K562 (cell line): ENCODE results near the gene CRADD. TPM values are rescaled to one million over a fixed set of nuclear protein-coding genes. Genes with fewer than 3 reads are reported as not detected.

Experiments used
- ATAC-seq: fragments of 200-7000 bp; cut with Tn5 transposase; 3 replicates; pipeline ENCODE4 v1.9.1; 2020; ENCODE audit warnings: moderate library complexity
- BruUV-seq: library from RNA; stranded (reverse); fragments of 400-500 nt; replicated peaks from 2 replicates; lab custom pipeline; 2021; lab: Mats Ljungman, UMichigan
- CTCF ChIA-PET: fragments of 300-600 bp; formaldehyde crosslinking; extraction: SDS; loops from one replicate; lab custom pipeline; 2021; ENCODE audit warnings: low intra/inter-chr PET ratio; lab: Yijun Ruan, JAX
- POLR2A ChIA-PET: fragments of 300-600, 350-650 bp; sonication (Branson Sonifier 250); formaldehyde crosslinking; extraction: SDS; loops from one replicate; lab custom pipeline; 2021; ENCODE audit warnings: antibody characterized with exemption, inconsistent platforms; lab: Yijun Ruan, JAX
- DNase-seq, 4 experiments: peaks; one replicate each; pipeline versions ENCODE4 v3.0.0 to v3.0.0-alpha.2; 2011 to 2018; ENCODE audit warnings: low spot score in 3 of 4, mixed read lengths in 3 of 4; ENCODE audit errors: extremely low read depth in 1 of 4
- FAIRE-seq: peaks from 2 replicates; lab custom pipeline; 2011; peaks lifted over from hg19 to GRCh38; lab: Jason Lieb, UNC
- H2AFZ ChIP-seq: 2 replicates; pipeline ENCODE4 v1.6.0; 2011; ENCODE audit warnings: low read depth, low read length, control low read depth, inconsistent platforms
- H3K27ac ChIP-seq: fragments of 200-600 bp; 3 replicates; pipeline ENCODE4 v1.8.0; 2011; ENCODE audit warnings: low read depth, mild to moderate bottlenecking, control low read depth, inconsistent platforms, low read length, moderate library complexity, mixed read lengths; ENCODE audit errors: extremely low read depth
- H3K27me3 ChIP-seq, 2 experiments: fragments of 300-600 bp in 1 of 2; 2 replicates in 1 of 2; 3 replicates in 1 of 2; pipeline versions ENCODE4 v1.6.0 to v1.8.0; 2011; ENCODE audit warnings: inconsistent platforms in 2 of 2, low read length in 2 of 2, mild to moderate bottlenecking in 1 of 2, mixed read lengths in 1 of 2, moderate library complexity in 1 of 2; ENCODE audit not compliant: control insufficient read depth in 2 of 2, insufficient read depth in 2 of 2
- H3K36me3 ChIP-seq: fragments of 300-600 bp; 3 replicates; pipeline ENCODE4 v1.8.0; 2011; ENCODE audit warnings: mild to moderate bottlenecking, low read length, inconsistent platforms; ENCODE audit not compliant: control insufficient read depth, insufficient read depth
- H3K4me1 ChIP-seq, 2 experiments: fragments of 200-600 bp in 1 of 2; replicated peaks in 1 of 2; 2 replicates in 1 of 2; 3 replicates in 1 of 2; pipeline versions ENCODE4 v1.5.1 to v1.8.0; 2011; ENCODE audit warnings: inconsistent platforms in 2 of 2, low read length in 2 of 2, mild to moderate bottlenecking in 1 of 2, mixed read lengths in 1 of 2, moderate library complexity in 1 of 2; ENCODE audit not compliant: control insufficient read depth in 2 of 2, insufficient read depth in 2 of 2
- H3K4me2 ChIP-seq: 2 replicates; pipeline ENCODE4 v1.6.1; 2011; ENCODE audit warnings: low read length, control low read depth, inconsistent platforms, mixed read lengths; ENCODE audit not compliant: insufficient read depth
- H3K4me3 ChIP-seq: fragments of 200-600 bp; sonication (generic), shearing (Covaris generic); 2 replicates; pipeline ENCODE4 v1.5.1; 2016; ENCODE audit warnings: control low read depth, inconsistent platforms
- H3K79me2 ChIP-seq: fragments of 200-600 bp; 3 replicates; pipeline ENCODE4 v1.8.0; 2011; ENCODE audit warnings: low read length, inconsistent platforms; ENCODE audit not compliant: control insufficient read depth, insufficient read depth
- H3K9ac ChIP-seq, 2 experiments: 2 replicates each; pipeline versions ENCODE4 v1.6.0 to v1.6.1; 2011; ENCODE audit warnings: low read depth in 2 of 2, low read length in 2 of 2, control low read depth in 1 of 2, inconsistent platforms in 1 of 2, mild to moderate bottlenecking in 1 of 2, mixed read lengths in 1 of 2; ENCODE audit not compliant: insufficient read depth in 1 of 2
- H3K9me1 ChIP-seq: one replicate; pipeline ENCODE4 v1.6.0; 2011; ENCODE audit warnings: inconsistent platforms, mild to moderate bottlenecking, low read length, moderate library complexity; ENCODE audit not compliant: control insufficient read depth, insufficient read depth
- H3K9me3 ChIP-seq: replicated peaks from 2 replicates; pipeline ENCODE4 v1.5.1; 2011; ENCODE audit warnings: low read depth, low read length, inconsistent platforms; ENCODE audit not compliant: control insufficient read depth, insufficient read depth
- H4K20me1 ChIP-seq: replicated peaks from 2 replicates; pipeline ENCODE4 v1.6.1; 2011; ENCODE audit warnings: low read length, inconsistent platforms, mixed read lengths; ENCODE audit not compliant: control insufficient read depth, insufficient read depth
- ID3 ChIP-seq, 2 experiments: fragments of 250-450 bp in 1 of 2; fragments of 450-650 bp in 1 of 2; sonication (Bioruptor Pico) in 1 of 2; IDR thresholded peaks; 2 replicates each; pipeline versions ENCODE4 v1.6.1 to v1.8.0; 2016 to 2021; ENCODE audit warnings: mild to moderate bottlenecking in 2 of 2, moderate library complexity in 2 of 2, missing compliant biosample characterization in 1 of 2, missing genetic modification characterization in 1 of 2
- PTBP1 ChIP-seq: fragments of 200-400 bp; formaldehyde crosslinking; IDR thresholded peaks from 2 replicates; pipeline ENCODE4 v1.6.1; 2017; ENCODE audit warnings: low read depth, low read length
- STAT5A ChIP-seq: IDR thresholded peaks from 2 replicates; pipeline ENCODE4 v1.6.1; 2012; ENCODE audit warnings: low read length, inconsistent platforms, borderline replicate concordance
- ZNF133 ChIP-seq: fragments of 250-450 bp; sonication (Bioruptor Pico); IDR thresholded peaks from 2 replicates; pipeline ENCODE4 v1.4.0; 2020; ENCODE audit warnings: mild to moderate bottlenecking
- WGBS: fragments of 100-300 bp; shearing (Covaris generic); methylation state at CpG from one replicate; pipeline ENCODE4 v1.1.6; 2016; ENCODE audit warnings: low coverage, mixed read lengths; ENCODE audit not compliant: insufficient coverage; ENCODE audit errors: missing lambda C conversion rate; 5-methylcytosine and 5-hydroxymethylcytosine counted together
- in situ Hi-C: fragments of 300-500 bp; cut with MboI; formaldehyde crosslinking; loops from 4 replicates; pipeline ENCODE4 v1.15.0; 2018; ENCODE audit warnings: inconsistent platforms, mixed read lengths
- intact Hi-C: fragments of 100-400 bp; cut with micrococcal nuclease; formaldehyde crosslinking; loops from 2 replicates; pipeline ENCODE4 v1.14.2; 2022
- polyA plus RNA-seq, 8 experiments: library from polyadenylated mRNA; depleted of rRNA in 4 of 8; stranded (reverse) in 5 of 8; unstranded in 3 of 8; fragments of >200 nt; fragmentation: Nextera tagmentation in 2 of 8; fragmentation: Illumina TruSeq in 1 of 8; extraction: Ambion mirVana in 2 of 8; extraction: Trizol in 1 of 8; gene quantifications; 2 replicates each; pipeline versions ENCODE4 v1.2.1 to v1.2.3, GENCODE V29; 2011 to 2014; ENCODE audit warnings: inconsistent platforms in 1 of 8, missing spikeins in 1 of 8
- total RNA-seq, 7 experiments: library from RNA; depleted of rRNA in 6 of 7; stranded (reverse); fragments of >200 nt in 6 of 7; fragmentation: Illumina TruSeq in 2 of 7; extraction: Trizol in 2 of 7; gene quantifications; 2 replicates each; pipeline versions ENCODE4 v1.2.1 to v1.2.3, GENCODE V29; 2011 to 2021; ENCODE audit warnings: low replicate concordance in 1 of 7

Gene CRADD
- total and polyA plus RNA-seq, 9 of the 15 experiments (the other 6 are each of a cell fraction or from before 2014, with no cell fraction given), result 20.5 to 41.1 (median 25.9) TPM

DNA sequence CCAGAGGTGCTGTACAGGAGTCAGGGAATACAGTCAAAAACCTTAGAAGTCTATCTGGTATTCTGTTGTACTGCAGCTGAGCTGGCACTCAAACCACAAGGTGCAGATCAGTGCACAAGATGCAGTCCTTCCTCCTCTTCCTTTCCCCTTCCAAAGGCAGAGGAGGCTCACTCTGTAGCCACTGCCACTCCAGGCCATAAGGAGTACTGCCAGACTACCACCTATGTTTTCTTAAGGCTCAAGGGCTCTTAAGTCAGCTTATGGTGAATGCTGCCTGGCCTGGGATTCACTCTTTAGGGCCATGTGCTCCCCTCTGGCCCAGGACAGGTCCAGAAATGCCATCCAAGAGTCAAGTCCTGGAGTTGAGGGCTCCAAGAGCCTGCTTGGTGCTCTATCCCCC is 200.3 kb downstream of the CRADD start:
- no peaks in the 10 kb centered on the region for H3K27me3 ChIP-seq
- FAIRE-seq, result no peak
- no TSS peak for BruUV-seq
- intact Hi-C loops (no loop called here), in situ Hi-C loops (no loop called here)
- no peaks in the 10 kb centered on the region for H3K79me2 ChIP-seq
- H3K9ac ChIP-seq, result no peak overlapping the region
- no peaks in the 10 kb centered on the region for H4K20me1 ChIP-seq
- CTCF ChIA-PET, result no interaction called here
- peaks cover 3% of the 10 kb centered on the region for H3K9me3 ChIP-seq
- peak; percentile 38; the same call in 1 of the 3 replicates for ATAC-seq
- no peak for DNase-seq
- H3K4me1 ChIP-seq, result peaks cover 0 to 12% of the 10 kb centered on the region in 2 experiments; a peak in 3 of 5 replicates
- H3K4me3 ChIP-seq, result no peak overlapping the region
- no peak overlapping the region for H3K4me2 ChIP-seq
- no peaks in the 10 kb centered on the region for H3K36me3 ChIP-seq
- POLR2A ChIA-PET, result no interaction called here
- no peak overlapping the region for H2AFZ ChIP-seq
- H3K27ac ChIP-seq, result no peak overlapping the region
- H3K9me1 ChIP-seq, result no peaks in the 10 kb centered on the region
- TF ChIP-seq ZNF133, result no peak

DNA sequence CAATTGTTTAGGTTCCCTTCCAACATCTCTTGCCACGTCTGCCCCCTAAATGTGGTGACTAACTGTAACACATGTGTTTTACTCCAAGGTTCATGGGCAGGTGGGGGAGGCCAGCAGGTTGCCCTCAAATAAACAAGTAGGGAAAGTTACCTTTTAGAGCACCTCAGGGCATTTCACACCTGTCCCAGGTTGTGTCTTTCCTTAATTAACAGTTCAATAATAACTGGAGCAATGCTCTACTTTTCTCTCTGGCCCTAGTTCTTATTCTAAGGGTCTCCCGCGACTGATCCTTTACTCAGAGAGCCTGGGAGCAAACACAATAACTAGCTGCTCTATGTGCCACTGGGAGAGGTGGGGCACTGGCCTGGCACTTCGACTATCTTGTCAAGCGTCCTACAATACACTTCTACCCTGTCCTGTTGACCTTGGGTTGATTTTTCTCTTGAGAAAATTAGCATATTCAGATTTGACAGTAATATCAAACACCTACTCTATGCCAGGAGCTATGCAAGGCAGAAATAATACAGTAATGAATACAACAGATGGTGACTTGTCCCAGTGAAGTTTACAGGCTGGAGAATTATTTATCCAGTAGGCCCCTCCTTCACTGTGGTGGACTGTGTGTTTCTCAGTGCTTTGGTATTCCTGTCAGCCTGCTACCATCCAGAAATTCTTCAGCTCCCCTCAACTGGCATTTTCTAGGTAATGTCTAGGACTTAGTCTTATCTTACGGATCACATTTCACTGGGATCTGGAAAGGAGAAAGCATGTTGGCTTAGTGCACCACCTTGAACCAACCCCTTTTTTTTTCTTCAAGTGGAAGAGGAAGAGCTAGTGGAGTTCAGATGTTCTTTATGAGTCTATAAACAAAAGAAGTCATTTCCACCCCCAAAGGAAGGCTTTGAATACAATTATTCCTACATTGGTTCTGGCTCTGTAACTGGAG is 202.6 kb downstream of the CRADD start:
- H2AFZ ChIP-seq, result no peak overlapping the region
- TF ChIP-seq PTBP1 (no peak), ID3 (CRISPR knock-in tag; IDR thresholded peaks at IDR 0.05) (no peak), ID3 (tag; IDR thresholded peaks at IDR 0.05) (no peak), STAT5A (no peak)
- WGBS, result 62% methylated on average over 6 of the region's 6 CpGs
- no peak for DNase-seq
- in situ Hi-C loops (no loop called here), intact Hi-C loops (no loop called here)
- FAIRE-seq, result no peak
- H3K9ac ChIP-seq, result no peak overlapping the region
- H3K9me3 ChIP-seq, result peaks cover 3% of the 10 kb centered on the region
- no peaks in the 10 kb centered on the region for H4K20me1 ChIP-seq
- H3K79me2 ChIP-seq, result no peaks in the 10 kb centered on the region
- no peaks in the 10 kb centered on the region for H3K36me3 ChIP-seq
- no peak overlapping the region for H3K4me2 ChIP-seq
- no TSS peak for BruUV-seq
- H3K27me3 ChIP-seq, result no peaks in the 10 kb centered on the region
- ChIA-PET CTCF (no interaction called here), POLR2A (interaction anchor here (1.2 kb wide), 2 partner anchors 16 to 121 kb away, joined by 3 to 4 read pairs; no protein-coding TSS in a partner anchor)
- no peak overlapping the region for H3K4me3 ChIP-seq
- no peak overlapping the region for H3K27ac ChIP-seq
- no peaks in the 10 kb centered on the region for H3K9me1 ChIP-seq
- H3K4me1 ChIP-seq, result peaks cover 0 to 14% of the 10 kb centered on the region in 2 experiments; a peak in 3 of 5 replicates
- ATAC-seq, result no peak
